GM12864 (cell line): Measurements from ENCODE around the gene ZNRF4.

Source experiments
- DNase-seq: peaks from one replicate; pipeline ENCODE4 v3.0.0-alpha.2; 2011; ENCODE audit warnings: low read depth
- H3K4me3 ChIP-seq: 2 replicates; pipeline ENCODE4 v1.5.1; 2011; ENCODE audit warnings: mild to moderate bottlenecking, low read depth, low read length, control low read depth
- TF ChIP-seq, protein P1 (sequence below): IDR thresholded peaks from 2 replicates; pipeline ENCODE4 v1.5.1; 2011; ENCODE audit warnings: low read depth, mild to moderate bottlenecking, moderate library complexity, low read length, control low read depth, inconsistent platforms; ENCODE audit errors: missing control alignments

ZNRF4 gene

DNA sequence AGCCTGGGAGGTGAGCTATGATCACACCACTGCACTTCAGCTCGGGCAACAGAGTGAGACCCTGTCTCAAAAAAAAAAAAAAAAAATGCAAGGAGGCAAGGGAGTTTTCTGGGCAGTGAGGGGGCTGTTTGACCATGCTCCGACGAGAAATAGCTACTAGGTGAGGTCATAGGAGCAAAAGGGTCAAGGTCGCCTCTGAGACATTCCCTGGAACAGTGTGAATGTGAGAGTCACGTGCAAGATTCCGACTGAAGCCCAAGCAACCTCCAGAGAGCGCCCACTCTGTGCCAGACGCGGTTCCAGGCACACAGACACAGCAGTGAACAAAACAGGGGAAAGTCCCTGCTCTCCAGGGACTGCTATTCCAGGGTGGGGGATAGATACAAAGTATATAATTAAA is 2.5 kb downstream of the ZNRF4 start:
- no peak for DNase-seq
- TF ChIP-seq, protein P1, sequence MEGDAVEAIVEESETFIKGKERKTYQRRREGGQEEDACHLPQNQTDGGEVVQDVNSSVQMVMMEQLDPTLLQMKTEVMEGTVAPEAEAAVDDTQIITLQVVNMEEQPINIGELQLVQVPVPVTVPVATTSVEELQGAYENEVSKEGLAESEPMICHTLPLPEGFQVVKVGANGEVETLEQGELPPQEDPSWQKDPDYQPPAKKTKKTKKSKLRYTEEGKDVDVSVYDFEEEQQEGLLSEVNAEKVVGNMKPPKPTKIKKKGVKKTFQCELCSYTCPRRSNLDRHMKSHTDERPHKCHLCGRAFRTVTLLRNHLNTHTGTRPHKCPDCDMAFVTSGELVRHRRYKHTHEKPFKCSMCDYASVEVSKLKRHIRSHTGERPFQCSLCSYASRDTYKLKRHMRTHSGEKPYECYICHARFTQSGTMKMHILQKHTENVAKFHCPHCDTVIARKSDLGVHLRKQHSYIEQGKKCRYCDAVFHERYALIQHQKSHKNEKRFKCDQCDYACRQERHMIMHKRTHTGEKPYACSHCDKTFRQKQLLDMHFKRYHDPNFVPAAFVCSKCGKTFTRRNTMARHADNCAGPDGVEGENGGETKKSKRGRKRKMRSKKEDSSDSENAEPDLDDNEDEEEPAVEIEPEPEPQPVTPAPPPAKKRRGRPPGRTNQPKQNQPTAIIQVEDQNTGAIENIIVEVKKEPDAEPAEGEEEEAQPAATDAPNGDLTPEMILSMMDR, result no peak

DNA sequence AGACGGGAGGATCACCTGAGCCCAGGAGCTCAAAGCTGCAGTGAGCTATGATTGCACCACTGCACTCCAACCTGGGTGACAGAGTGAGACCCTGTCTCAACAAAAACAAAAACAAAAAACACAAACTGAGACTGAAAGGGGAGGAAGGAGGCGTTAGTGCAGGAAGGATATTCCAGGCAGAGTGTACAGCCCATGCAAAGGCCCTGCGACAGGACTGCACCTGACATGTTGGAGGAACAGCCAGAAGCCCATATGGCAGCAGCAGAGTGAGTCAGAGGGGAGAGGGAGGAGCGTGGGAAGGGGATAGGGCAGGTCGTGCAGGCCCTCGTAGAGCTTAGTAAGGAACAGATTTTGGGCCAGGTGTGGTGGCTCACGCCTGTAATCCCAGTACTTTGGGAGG is 3.2 kb downstream of the ZNRF4 start:
- H3K4me3 ChIP-seq, result no peak overlapping the region
- TF ChIP-seq, protein P1, result no peak
- DNase-seq, result no peak

More for the DNA sequence above, 2.5 kb downstream of the ZNRF4 start:
- no peak overlapping the region for H3K4me3 ChIP-seq

DNA sequence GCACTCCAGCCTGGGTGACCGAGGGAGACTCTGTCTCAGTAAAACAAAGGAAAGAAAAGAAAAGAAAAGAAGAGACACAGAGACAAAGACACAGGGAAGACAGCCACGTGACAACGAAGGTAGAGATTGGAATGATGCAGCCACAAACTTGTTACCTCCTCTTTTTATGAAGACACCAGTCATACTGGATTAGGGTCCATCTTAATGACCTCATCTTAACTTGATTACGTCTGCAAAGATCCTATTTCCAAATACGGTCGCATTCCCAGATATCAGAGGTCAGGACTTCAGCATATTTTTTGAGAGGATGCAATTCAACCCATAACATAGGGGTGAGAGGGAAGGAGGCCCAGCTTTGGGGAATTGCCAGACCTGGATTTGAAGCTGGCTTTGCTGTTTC is 4.1 kb downstream of the ZNRF4 start:
- TF ChIP-seq, protein P1, result no peak
- DNase-seq, result no peak
- H3K4me3 ChIP-seq, result no peak overlapping the region

DNA sequence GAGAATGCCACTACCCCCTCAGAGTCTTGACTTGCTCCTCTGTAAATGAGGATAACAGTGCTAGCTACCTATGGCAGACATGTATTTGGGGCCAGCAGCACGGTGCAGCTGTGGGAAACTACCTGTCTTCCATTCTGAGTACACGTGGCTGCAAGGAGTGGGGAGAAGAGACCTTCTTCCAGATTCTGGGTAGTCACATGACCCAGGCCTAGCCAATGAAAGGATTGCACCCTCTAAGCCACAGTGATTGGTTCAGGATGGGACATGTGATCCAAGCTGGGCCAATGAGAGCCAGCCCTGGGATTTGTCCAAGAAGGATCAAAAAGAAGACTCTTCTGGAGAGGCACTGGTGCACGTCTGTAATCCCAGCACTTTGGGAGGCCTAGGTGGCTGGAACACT is 5.5 kb downstream of the ZNRF4 start:
- H3K4me3 ChIP-seq, result no peak overlapping the region
- TF ChIP-seq, protein P1, result no peak
- no peak for DNase-seq

DNA sequence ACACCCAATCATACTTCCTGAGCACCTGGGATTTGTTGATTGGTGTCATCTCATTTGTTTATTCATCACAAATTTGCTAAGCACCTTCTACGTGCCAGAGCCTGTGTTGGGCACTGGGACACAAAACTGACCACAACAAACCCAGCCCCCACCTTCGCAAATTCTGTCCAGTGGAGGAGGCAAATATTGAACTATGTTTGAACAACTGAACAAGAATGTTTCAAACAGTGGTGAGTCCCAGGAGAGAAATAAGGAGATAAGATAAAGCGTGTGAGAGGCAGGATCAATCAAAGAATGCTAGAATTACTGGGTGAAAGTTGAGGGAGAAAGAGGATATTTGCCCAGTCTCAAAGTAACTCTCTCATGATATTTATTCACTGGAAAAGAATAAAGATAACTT is 8.7 kb downstream of the ZNRF4 start:
- no peak overlapping the region for H3K4me3 ChIP-seq
- TF ChIP-seq, protein P1, result no peak
- no peak for DNase-seq

DNA sequence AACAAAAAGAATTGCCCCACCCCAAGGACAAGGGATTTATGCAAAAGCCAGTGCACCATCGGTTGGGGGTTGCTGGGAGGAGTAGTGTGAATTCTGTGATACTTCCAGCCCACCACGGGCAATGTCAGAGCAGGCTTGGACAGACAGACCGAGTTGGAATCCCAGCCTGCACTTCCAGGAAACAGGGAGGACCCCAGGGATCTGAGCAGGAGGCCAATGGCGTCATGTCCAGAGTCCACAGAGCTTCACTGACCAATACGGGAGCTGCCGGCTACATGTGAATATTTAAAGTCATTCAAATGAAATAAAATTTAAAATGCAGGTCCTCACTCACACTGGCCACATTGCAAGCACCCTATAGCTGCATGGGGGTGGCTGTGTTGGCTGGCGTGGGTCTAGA is 10.9 kb downstream of the ZNRF4 start:
- no peak overlapping the region for H3K4me3 ChIP-seq
- DNase-seq, result no peak
- TF ChIP-seq, protein P1, result no peak

DNA sequence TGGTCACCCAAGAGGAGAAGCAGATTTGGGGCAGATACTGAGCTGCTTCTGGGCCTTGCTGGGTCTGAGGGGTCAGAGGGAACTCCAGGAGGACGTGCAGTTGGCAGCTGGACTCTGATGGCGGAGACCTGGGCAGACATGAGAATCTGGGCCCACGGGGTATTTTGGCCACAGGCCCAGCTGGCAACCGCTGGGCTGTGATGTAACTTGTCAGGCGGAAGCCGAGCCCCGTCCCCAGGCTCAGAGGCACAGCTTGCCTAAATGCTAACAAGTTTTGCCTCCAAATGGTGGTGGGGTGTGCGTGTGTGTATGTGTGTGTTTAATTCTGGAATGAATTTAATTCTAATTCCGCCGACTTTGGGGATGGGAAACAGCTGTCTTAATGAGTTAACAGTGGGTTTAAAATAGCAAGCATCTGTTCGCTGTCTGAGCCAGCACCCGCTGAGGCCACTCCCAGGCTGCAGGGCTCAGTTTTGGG is 11.6 kb downstream of the ZNRF4 start:
- H3K4me3 ChIP-seq, result no peak overlapping the region
- DNase-seq, result no peak
- TF ChIP-seq, protein P1, result no peak
